ENCODE measurements around the gene CYSTM1. TPM values are rescaled to one million over a fixed set of nuclear protein-coding genes. Genes with fewer than 3 reads are reported as not detected.

The CYSTM1 gene
- total and polyA plus RNA-seq, 2 donors (not counting 1 experiment from before 2014, with no cell fraction given), result 6.2 to 17.0 TPM

DNA sequence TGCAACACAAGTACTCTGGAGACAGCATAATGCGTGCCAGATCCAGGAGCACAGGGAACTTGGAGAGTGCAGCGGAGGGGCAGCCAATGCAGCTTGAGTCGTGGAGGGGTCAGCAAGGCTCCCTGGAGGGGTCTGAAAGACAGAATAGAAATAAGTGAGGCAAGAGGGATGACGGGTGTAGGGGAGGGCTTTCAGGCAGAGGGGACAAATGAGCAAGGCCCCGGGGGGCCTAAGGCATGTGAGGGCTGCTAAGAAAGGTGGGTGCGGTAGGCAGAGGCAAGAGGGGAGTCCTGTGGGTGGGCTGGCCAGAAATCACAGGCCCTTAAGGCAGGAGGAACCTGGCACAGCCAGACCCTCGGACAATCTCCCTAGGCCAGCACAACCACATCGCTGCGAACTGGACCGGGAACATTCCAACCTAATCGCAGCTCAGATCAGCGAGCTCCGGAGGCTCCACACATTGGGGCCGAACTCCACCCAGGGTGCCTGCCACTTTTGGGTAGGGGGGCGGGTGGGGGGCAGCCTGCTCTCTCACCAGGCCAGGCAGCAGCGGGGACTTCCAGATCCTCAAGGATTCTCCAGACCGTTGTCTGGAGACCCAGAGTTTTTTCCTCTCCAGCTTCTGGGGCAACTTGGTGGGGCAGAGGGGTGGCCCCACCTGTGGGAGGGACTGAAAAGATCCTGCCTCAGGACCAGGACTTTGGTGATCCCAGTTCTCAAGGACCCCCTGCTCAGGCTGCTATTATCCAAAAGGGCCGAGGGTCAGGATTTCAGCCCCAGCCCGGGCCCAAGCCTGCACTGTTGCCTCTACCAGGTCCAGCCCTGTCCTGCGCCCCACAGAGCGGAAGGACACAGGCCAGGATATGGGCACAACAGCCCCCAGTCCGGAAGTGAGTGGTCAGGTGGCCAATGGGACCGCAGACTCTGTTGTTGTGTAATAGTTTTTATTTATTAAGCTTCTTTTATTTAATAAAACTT lies 22.7 kb upstream of the CYSTM1 start:
- H3K9me3 ChIP-seq (ENCODE audit: control extremely low read depth in 1 of 3, control insufficient read depth in 2 of 3, insufficient read depth in 1 of 3, low read length in 2 of 3), result no peaks in the 10 kb centered on the region
- no peak overlapping the region for H2AFZ ChIP-seq (ENCODE audit: insufficient read depth, low read depth, low read length, poor library complexity, severe bottlenecking)
- Mint-ChIP-seq H3K9me3 (ENCODE audit: insufficient read depth) (no peaks in the 10 kb centered on the region), H3K4me1 (peaks cover 13% of the 10 kb centered on the region), H3K27ac (no peak overlapping the region), H3K27me3 (no peaks in the 10 kb centered on the region), H3K4me3 (no peak overlapping the region)
- H4K20me1 ChIP-seq (ENCODE audit: control insufficient read depth, insufficient read depth, low read length, poor library complexity, severe bottlenecking), result peaks cover 10% of the 10 kb centered on the region
- no peaks in the 10 kb centered on the region for H3K36me3 ChIP-seq (replicated peaks in 1 of 2; ENCODE audit: control extremely low read depth in 1 of 2, control insufficient read depth in 1 of 2, extremely low read depth in 1 of 2, insufficient read depth in 2 of 2, low read length in 1 of 2)
- ATAC-seq (ENCODE audit: low read depth) (no peak), DNase-seq (no peak)
- WGBS (ENCODE audit: insufficient coverage), result 90% methylated on average over 19 of the region's 23 CpGs
- no peak overlapping the region for H3K4me3 ChIP-seq (ENCODE audit: control extremely low read depth in 1 of 5, extremely low read depth in 1 of 5, insufficient read depth in 1 of 5, low read depth in 2 of 5, low read length in 4 of 5)
- no peak for TF ChIP-seq EZH2 (IDR thresholded peaks at IDR 0.05; ENCODE audit: borderline replicate concordance, insufficient read depth, low read depth, low read length, poor library complexity, severe bottlenecking)
- TF ChIP-seq, protein P1, sequence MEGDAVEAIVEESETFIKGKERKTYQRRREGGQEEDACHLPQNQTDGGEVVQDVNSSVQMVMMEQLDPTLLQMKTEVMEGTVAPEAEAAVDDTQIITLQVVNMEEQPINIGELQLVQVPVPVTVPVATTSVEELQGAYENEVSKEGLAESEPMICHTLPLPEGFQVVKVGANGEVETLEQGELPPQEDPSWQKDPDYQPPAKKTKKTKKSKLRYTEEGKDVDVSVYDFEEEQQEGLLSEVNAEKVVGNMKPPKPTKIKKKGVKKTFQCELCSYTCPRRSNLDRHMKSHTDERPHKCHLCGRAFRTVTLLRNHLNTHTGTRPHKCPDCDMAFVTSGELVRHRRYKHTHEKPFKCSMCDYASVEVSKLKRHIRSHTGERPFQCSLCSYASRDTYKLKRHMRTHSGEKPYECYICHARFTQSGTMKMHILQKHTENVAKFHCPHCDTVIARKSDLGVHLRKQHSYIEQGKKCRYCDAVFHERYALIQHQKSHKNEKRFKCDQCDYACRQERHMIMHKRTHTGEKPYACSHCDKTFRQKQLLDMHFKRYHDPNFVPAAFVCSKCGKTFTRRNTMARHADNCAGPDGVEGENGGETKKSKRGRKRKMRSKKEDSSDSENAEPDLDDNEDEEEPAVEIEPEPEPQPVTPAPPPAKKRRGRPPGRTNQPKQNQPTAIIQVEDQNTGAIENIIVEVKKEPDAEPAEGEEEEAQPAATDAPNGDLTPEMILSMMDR (IDR thresholded peaks at IDR 0.05), result no peak
- H3K4me2 ChIP-seq (replicated peaks; ENCODE audit: low read depth, low read length, poor library complexity, severe bottlenecking), result no peak overlapping the region
- POLR2A ChIA-PET, result no interaction called here
- peaks cover 5% of the 10 kb centered on the region for H3K79me2 ChIP-seq (ENCODE audit: control insufficient read depth, insufficient read depth, low read length)
- H3K9ac ChIP-seq (ENCODE audit: low read length), result no peak overlapping the region
- intact Hi-C loops (cut with micrococcal nuclease), result no loop called here
- no peak overlapping the region for H3K27ac ChIP-seq (ENCODE audit: low read length in 2 of 2)
- CTCF ChIA-PET, result interaction anchor here (8.8 to 23.0 kb wide), 2 partner anchors 8 to 82 kb away, joined by 100 to 513 read pairs; no protein-coding TSS in a partner anchor
- peaks cover 5 to 13% of the 10 kb centered on the region in 2 donors for H3K4me1 ChIP-seq (ENCODE audit: control insufficient read depth in 2 of 2, insufficient read depth in 2 of 2, low read length in 2 of 2)
- H3K27me3 ChIP-seq (replicated peaks in 1 of 4; ENCODE audit: control extremely low read depth in 1 of 4, control insufficient read depth in 3 of 4, insufficient read depth in 4 of 4, low read length in 3 of 4), result peaks cover 0 to 3% (median 0%) of the 10 kb centered on the region in 4 experiments

DNA sequence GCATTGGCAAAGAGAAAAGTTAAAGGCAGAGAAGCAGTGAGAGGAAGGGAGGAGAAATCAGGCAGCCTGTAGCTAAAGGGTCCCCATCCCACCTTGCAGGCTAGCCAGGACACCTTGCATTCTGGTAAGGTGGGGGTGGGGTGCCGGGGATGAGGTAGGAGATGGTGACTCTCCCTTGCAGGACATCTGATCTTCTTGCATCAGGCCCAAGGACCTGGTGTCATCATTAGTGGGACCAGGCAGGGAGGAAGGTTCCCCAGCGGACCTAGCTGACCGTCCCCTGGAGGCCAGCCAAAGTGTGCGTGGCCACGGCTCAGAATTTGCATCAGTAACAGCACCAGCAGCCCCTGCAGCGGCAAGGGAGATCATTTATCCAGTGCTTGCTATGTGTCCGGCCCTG lies 21.7 kb upstream of the CYSTM1 start:
- Histone ChIP-seq H2AFZ (ENCODE audit: insufficient read depth, low read depth, low read length, poor library complexity, severe bottlenecking) (no peak overlapping the region), H4K20me1 (ENCODE audit: control insufficient read depth, insufficient read depth, low read length, poor library complexity, severe bottlenecking) (peaks cover 4% of the 10 kb centered on the region), H3K27me3 (replicated peaks in 1 of 4; ENCODE audit: control extremely low read depth in 1 of 4, control insufficient read depth in 3 of 4, insufficient read depth in 4 of 4, low read length in 3 of 4) (no peaks in the 10 kb centered on the region), H3K4me1 (ENCODE audit: control insufficient read depth in 2 of 2, insufficient read depth in 2 of 2, low read length in 2 of 2) (peaks cover 7 to 17% of the 10 kb centered on the region in 2 donors), H3K36me3 (replicated peaks in 1 of 2; ENCODE audit: control extremely low read depth in 1 of 2, control insufficient read depth in 1 of 2, extremely low read depth in 1 of 2, insufficient read depth in 2 of 2, low read length in 1 of 2) (no peaks in the 10 kb centered on the region), H3K27ac (ENCODE audit: low read length in 2 of 2) (no peak overlapping the region), H3K79me2 (ENCODE audit: control insufficient read depth, insufficient read depth, low read length) (peaks cover 5% of the 10 kb centered on the region), H3K4me3 (ENCODE audit: control extremely low read depth in 1 of 5, extremely low read depth in 1 of 5, insufficient read depth in 1 of 5, low read depth in 2 of 5, low read length in 4 of 5) (no peak overlapping the region), H3K4me2 (replicated peaks; ENCODE audit: low read depth, low read length, poor library complexity, severe bottlenecking) (no peak overlapping the region), H3K9ac (ENCODE audit: low read length) (no peak overlapping the region), H3K9me3 (ENCODE audit: control extremely low read depth in 1 of 3, control insufficient read depth in 2 of 3, insufficient read depth in 1 of 3, low read length in 2 of 3) (no peaks in the 10 kb centered on the region)
- POLR2A ChIA-PET, result no interaction called here
- H3K4me3 Mint-ChIP-seq, result no peak overlapping the region
- WGBS (ENCODE audit: insufficient coverage), result 75% methylated on average over 7 of the region's 7 CpGs
- H3K27ac Mint-ChIP-seq, result no peak overlapping the region
- intact Hi-C loops (cut with micrococcal nuclease), result no loop called here
- no peak for ATAC-seq (ENCODE audit: low read depth)
- DNase-seq, result no peak
- TF ChIP-seq, protein P1 (IDR thresholded peaks at IDR 0.05), result no peak
- no peak for TF ChIP-seq EZH2 (IDR thresholded peaks at IDR 0.05; ENCODE audit: borderline replicate concordance, insufficient read depth, low read depth, low read length, poor library complexity, severe bottlenecking)
- CTCF ChIA-PET, result interaction anchor here (2.8 to 23.0 kb wide), 3 partner anchors 9 to 366 kb away, joined by 10 to 513 read pairs (median 100); no protein-coding TSS in a partner anchor
- no peaks in the 10 kb centered on the region for H3K27me3 Mint-ChIP-seq
- no peaks in the 10 kb centered on the region for H3K9me3 Mint-ChIP-seq (ENCODE audit: insufficient read depth)
- H3K4me1 Mint-ChIP-seq, result peaks cover 13% of the 10 kb centered on the region

Measured in B cell (primary cell).